OCI-LY1 (cell line): ENCODE measurements around the gene TTPAL.

Experiments
- H2AFZ ChIP-seq: fragments of 200-600 bp; sonication (generic), shearing (Covaris generic); 2 replicates; pipeline ENCODE4 v1.6.0; 2014; ENCODE audit warnings: antibody characterized with exemption, mild to moderate bottlenecking, low read length
- H3F3A ChIP-seq: fragments of 200-600 bp; sonication (generic), shearing (Covaris generic); 2 replicates; pipeline ENCODE4 v1.6.0; 2014; ENCODE audit warnings: mild to moderate bottlenecking, antibody characterized with exemption, low read length, moderate library complexity; ENCODE audit not compliant: insufficient read depth
- H3K27ac ChIP-seq: fragments of 200-600 bp; sonication (generic); 2 replicates; pipeline ENCODE4 v1.5.1; 2014; ENCODE audit warnings: low read length, mixed run types, mild to moderate bottlenecking, low read depth; ENCODE audit not compliant: poor library complexity, severe bottlenecking
- H3K27me3 ChIP-seq: fragments of 200-600 bp; sonication (generic); 2 replicates; pipeline ENCODE4 v1.6.0; 2014; ENCODE audit warnings: antibody characterized with exemption, mild to moderate bottlenecking, low read length, moderate library complexity; ENCODE audit not compliant: insufficient read depth
- H3K36me3 ChIP-seq: fragments of 200-600 bp; sonication (generic); 2 replicates; pipeline ENCODE4 v1.6.1; 2014; ENCODE audit warnings: mild to moderate bottlenecking, antibody characterized with exemption, low read length, moderate library complexity, mixed read lengths; ENCODE audit not compliant: insufficient read depth
- H3K4me1 ChIP-seq: fragments of 200-600 bp; sonication (generic); 2 replicates; pipeline ENCODE4 v1.5.1; 2014; ENCODE audit warnings: mild to moderate bottlenecking, low read length, moderate library complexity; ENCODE audit not compliant: insufficient read depth, severe bottlenecking
- H3K4me2 ChIP-seq: fragments of 200-600 bp; sonication (generic), shearing (Covaris generic); 2 replicates; pipeline ENCODE4 v1.6.1; 2014; ENCODE audit warnings: low read length
- H3K4me3 ChIP-seq: fragments of 200-600 bp; sonication (generic); 2 replicates; pipeline ENCODE4 v1.5.1; 2014; ENCODE audit warnings: low read length, low read depth, mild to moderate bottlenecking, mixed read lengths; ENCODE audit not compliant: poor library complexity, severe bottlenecking
- H3K79me2 ChIP-seq: fragments of 200-600 bp; shearing (Covaris generic); 2 replicates; pipeline ENCODE4 v1.6.1; 2016; ENCODE audit warnings: mixed run types, low read length, mixed read lengths; ENCODE audit not compliant: insufficient read depth
- H3K9ac ChIP-seq: fragments of 200-600 bp; sonication (generic), shearing (Covaris generic); 2 replicates; pipeline ENCODE4 v1.6.1; 2014; ENCODE audit warnings: mild to moderate bottlenecking, low read length, mixed read lengths
- H3K9me2 ChIP-seq: fragments of 200-600 bp; sonication (generic), shearing (Covaris generic); 2 replicates; pipeline ENCODE4 v1.6.1; 2014; ENCODE audit warnings: low read depth, mild to moderate bottlenecking, low read length, mixed read lengths
- H3K9me3 ChIP-seq: fragments of 200-600 bp; shearing (Covaris generic); 2 replicates; pipeline ENCODE4 v1.6.1; 2014; ENCODE audit warnings: low read length, mixed read lengths
- H4K20me1 ChIP-seq: fragments of 200-600 bp; sonication (generic), shearing (Covaris generic); 2 replicates; pipeline ENCODE4 v1.6.0; 2016; ENCODE audit warnings: mild to moderate bottlenecking, low read length; ENCODE audit not compliant: insufficient read depth
- EZH2 ChIP-seq: fragments of 200-600 bp; sonication (generic), shearing (Covaris generic); IDR thresholded peaks from 2 replicates; pipeline ENCODE4 v1.8.0; 2017; ENCODE audit warnings: borderline replicate concordance, mixed run types, mild to moderate bottlenecking, antibody characterized with exemption, low read length, moderate library complexity, mixed read lengths
- TF ChIP-seq, protein P1 (sequence below): fragments of 200-600 bp; sonication (generic), shearing (Covaris generic); IDR thresholded peaks from 2 replicates; pipeline ENCODE4 v1.5.1; 2017; ENCODE audit warnings: mild to moderate bottlenecking, antibody characterized with exemption, low read length, moderate library complexity, mixed read lengths

The TTPAL gene

DNA sequence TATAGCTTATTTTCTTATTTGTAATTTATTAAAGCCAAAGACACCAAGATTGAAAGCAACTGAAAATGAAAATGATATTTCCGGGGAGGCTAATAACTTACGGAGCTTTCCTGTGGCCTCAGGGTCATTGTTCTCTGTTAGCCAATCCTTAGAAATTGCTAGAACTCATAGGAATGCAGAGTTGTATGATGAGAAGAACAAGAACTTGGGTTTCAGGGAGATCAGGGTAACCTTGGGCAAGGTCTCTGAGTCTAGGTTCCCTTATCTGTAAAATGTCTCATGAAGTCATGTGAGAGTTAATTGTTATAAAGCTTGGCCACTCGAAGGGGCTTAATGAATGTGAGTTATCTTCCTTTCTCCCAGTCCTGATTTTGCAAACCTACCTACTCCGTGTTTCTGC lies 66.3 kb downstream of the TTPAL start:
- no peak overlapping the region for H3K9ac ChIP-seq
- H3K36me3 ChIP-seq: no peaks in the 10 kb centered on the region
- no peaks in the 10 kb centered on the region for H4K20me1 ChIP-seq
- no peak overlapping the region for H3K4me2 ChIP-seq
- H2AFZ ChIP-seq: no peak overlapping the region
- H3K27me3 ChIP-seq: no peaks in the 10 kb centered on the region
- no peaks in the 10 kb centered on the region for H3K9me2 ChIP-seq
- no peak overlapping the region for H3K27ac ChIP-seq
- TF ChIP-seq, protein P1, sequence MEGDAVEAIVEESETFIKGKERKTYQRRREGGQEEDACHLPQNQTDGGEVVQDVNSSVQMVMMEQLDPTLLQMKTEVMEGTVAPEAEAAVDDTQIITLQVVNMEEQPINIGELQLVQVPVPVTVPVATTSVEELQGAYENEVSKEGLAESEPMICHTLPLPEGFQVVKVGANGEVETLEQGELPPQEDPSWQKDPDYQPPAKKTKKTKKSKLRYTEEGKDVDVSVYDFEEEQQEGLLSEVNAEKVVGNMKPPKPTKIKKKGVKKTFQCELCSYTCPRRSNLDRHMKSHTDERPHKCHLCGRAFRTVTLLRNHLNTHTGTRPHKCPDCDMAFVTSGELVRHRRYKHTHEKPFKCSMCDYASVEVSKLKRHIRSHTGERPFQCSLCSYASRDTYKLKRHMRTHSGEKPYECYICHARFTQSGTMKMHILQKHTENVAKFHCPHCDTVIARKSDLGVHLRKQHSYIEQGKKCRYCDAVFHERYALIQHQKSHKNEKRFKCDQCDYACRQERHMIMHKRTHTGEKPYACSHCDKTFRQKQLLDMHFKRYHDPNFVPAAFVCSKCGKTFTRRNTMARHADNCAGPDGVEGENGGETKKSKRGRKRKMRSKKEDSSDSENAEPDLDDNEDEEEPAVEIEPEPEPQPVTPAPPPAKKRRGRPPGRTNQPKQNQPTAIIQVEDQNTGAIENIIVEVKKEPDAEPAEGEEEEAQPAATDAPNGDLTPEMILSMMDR: no peak
- TF ChIP-seq EZH2: no peak
- no peaks in the 10 kb centered on the region for H3K9me3 ChIP-seq
- peaks cover 6% of the 10 kb centered on the region for H3K4me1 ChIP-seq
- no peaks in the 10 kb centered on the region for H3K79me2 ChIP-seq
- no peak overlapping the region for H3K4me3 ChIP-seq
- no peaks in the 10 kb centered on the region for H3F3A ChIP-seq

DNA sequence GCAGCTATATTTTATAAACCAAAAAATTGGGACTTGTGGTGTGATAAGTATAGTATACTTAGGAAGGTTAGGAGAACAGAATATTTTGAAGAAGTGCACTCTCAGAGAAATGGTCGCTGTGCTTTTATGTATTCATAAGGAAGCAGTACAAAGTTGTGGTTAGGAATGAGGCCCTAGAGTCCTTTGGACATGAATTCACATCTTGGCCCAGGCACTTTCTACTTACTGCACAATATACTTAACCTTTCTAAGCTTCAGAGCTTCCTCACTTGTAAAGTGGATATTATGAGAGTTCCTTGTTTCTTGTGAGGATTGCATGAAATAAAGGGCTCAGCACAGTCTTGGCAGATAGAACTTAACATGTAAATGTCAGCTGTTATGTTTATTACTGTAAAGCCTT lies 67.2 kb downstream of the TTPAL start:
- no peaks in the 10 kb centered on the region for H4K20me1 ChIP-seq
- H3K36me3 ChIP-seq: no peaks in the 10 kb centered on the region
- peaks cover 6% of the 10 kb centered on the region for H3K4me1 ChIP-seq
- no peak for TF ChIP-seq EZH2
- TF ChIP-seq, protein P1: no peak
- H3K27me3 ChIP-seq: no peaks in the 10 kb centered on the region
- H3F3A ChIP-seq: no peaks in the 10 kb centered on the region
- no peak overlapping the region for H3K27ac ChIP-seq
- no peak overlapping the region for H3K4me3 ChIP-seq
- H3K9me3 ChIP-seq: no peaks in the 10 kb centered on the region
- H2AFZ ChIP-seq: no peak overlapping the region
- no peaks in the 10 kb centered on the region for H3K79me2 ChIP-seq
- no peak overlapping the region for H3K4me2 ChIP-seq
- no peak overlapping the region for H3K9ac ChIP-seq
- H3K9me2 ChIP-seq: no peaks in the 10 kb centered on the region

DNA sequence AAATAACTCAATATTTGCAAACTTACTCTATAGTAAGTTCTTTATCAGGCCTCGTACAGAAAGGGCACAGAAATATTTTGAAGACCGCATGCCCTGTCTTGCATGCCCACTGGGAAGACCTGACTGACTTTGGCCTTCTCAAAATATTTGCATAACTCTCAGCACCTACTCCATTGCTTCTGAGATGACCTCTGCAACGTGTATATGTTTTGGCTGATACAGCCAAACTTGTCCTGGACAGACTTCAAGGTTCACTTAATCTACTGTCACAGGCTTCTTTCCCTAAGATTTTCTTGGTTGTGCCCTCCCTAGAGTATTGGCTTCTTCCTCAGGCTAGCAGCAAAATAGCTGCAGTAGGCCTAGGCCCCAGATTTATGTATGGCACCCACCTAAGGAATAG lies 67.7 kb downstream of the TTPAL start:
- no peaks in the 10 kb centered on the region for H3K9me2 ChIP-seq
- H3K4me3 ChIP-seq: no peak overlapping the region
- no peaks in the 10 kb centered on the region for H3K36me3 ChIP-seq
- no peak overlapping the region for H2AFZ ChIP-seq
- H4K20me1 ChIP-seq: no peaks in the 10 kb centered on the region
- no peak overlapping the region for H3K27ac ChIP-seq
- H3K9ac ChIP-seq: no peak overlapping the region
- H3K4me2 ChIP-seq: no peak overlapping the region
- TF ChIP-seq, protein P1: no peak
- no peak for TF ChIP-seq EZH2
- H3F3A ChIP-seq: no peaks in the 10 kb centered on the region
- no peaks in the 10 kb centered on the region for H3K27me3 ChIP-seq
- H3K4me1 ChIP-seq: peaks cover 6% of the 10 kb centered on the region
- no peaks in the 10 kb centered on the region for H3K9me3 ChIP-seq
- H3K79me2 ChIP-seq: no peaks in the 10 kb centered on the region
